ENCODE data around the gene DBF4. TPM values are rescaled to one million over a fixed set of nuclear protein-coding genes. Genes with fewer than 3 reads are reported as not detected.
A peak's percentile ranks its signal among the peaks of the same experiment; 100 is the strongest.
"Not testable (repeated sequence)": the region's sequence is repeated elsewhere in the genome, so short reads cannot be mapped to it uniquely, and the experiment has no call there.

The DBF4 gene
- total RNA-seq, 1 experiment from 2014 or later, result 48.8 TPM

- peak overlapping the region; percentile 65 to 71 for H3K4me3 ChIP-seq (ENCODE audit: low read depth in 2 of 2, low read length in 2 of 2)
- no peaks in the 10 kb centered on the region for H3K4me1 ChIP-seq (ENCODE audit: control insufficient read depth, insufficient read depth, low read length)
- H3K27me3 ChIP-seq (ENCODE audit: control insufficient read depth, insufficient read depth, low read length), result peaks cover 4% of the 10 kb centered on the region; the same call in 1 of the 2 replicates
- BruUV-seq (replicated peaks), result no TSS peak
- H3K9me3 ChIP-seq (ENCODE audit: control insufficient read depth, insufficient read depth, low read depth, low read length), result no peaks in the 10 kb centered on the region
- ChIA-PET CTCF (no interaction called here), POLR2A (no interaction called here)
- ATAC-seq, result no peak
- H3K36me3 ChIP-seq (ENCODE audit: control insufficient read depth, insufficient read depth, low read length), result no peaks in the 10 kb centered on the region
- no peak for DNase-seq (ENCODE audit: low read depth, low spot score)
- in situ Hi-C loops (cut with HindIII; ENCODE audit: low pct_unique_long_range_greater_than_20kb, low sequenced_read_pairs), result no loop called here
- H3K27ac ChIP-seq (ENCODE audit: low read length), result no peak overlapping the region
- intact Hi-C loops (cut with micrococcal nuclease; ENCODE audit: unreplicated experiment), result no loop called here
- TF ChIP-seq TCF7L2 (IDR thresholded peaks at IDR 0.05; ENCODE audit: low read depth, low read length) (no peak), SIN3A (IDR thresholded peaks at IDR 0.05; ENCODE audit: borderline replicate concordance, insufficient read depth, low read depth, low read length) (no peak)
These were observed 59.1 kb downstream of the DBF4 start for GRCh38 chr7:87935384-87935706.

- intact Hi-C loops (cut with micrococcal nuclease; ENCODE audit: unreplicated experiment), result no loop called here
- no peaks in the 10 kb centered on the region for H3K4me1 ChIP-seq (ENCODE audit: control insufficient read depth, insufficient read depth, low read length)
- no peak overlapping the region for H3K27ac ChIP-seq (ENCODE audit: low read length)
- H3K27me3 ChIP-seq (ENCODE audit: control insufficient read depth, insufficient read depth, low read length), result no peaks in the 10 kb centered on the region
- no TSS peak for BruUV-seq (replicated peaks)
- in situ Hi-C loops (cut with HindIII; ENCODE audit: low pct_unique_long_range_greater_than_20kb, low sequenced_read_pairs), result no loop called here
- ChIA-PET POLR2A (no interaction called here), CTCF (no interaction called here)
- no peak for DNase-seq (ENCODE audit: low read depth, low spot score)
- no peak overlapping the region for H3K4me3 ChIP-seq (ENCODE audit: low read depth in 2 of 2, low read length in 2 of 2)
- TF ChIP-seq TCF7L2 (IDR thresholded peaks at IDR 0.05; ENCODE audit: low read depth, low read length), result no peak
- no peak for TF ChIP-seq REST (IDR thresholded peaks at IDR 0.05; ENCODE audit: insufficient read depth in 1 of 2, low read depth in 2 of 2, low read length in 1 of 2)
- TF ChIP-seq POLR2AphosphoS5 (IDR thresholded peaks at IDR 0.05; ENCODE audit: low read depth, low read length), result no peak
- TF ChIP-seq, protein P1, sequence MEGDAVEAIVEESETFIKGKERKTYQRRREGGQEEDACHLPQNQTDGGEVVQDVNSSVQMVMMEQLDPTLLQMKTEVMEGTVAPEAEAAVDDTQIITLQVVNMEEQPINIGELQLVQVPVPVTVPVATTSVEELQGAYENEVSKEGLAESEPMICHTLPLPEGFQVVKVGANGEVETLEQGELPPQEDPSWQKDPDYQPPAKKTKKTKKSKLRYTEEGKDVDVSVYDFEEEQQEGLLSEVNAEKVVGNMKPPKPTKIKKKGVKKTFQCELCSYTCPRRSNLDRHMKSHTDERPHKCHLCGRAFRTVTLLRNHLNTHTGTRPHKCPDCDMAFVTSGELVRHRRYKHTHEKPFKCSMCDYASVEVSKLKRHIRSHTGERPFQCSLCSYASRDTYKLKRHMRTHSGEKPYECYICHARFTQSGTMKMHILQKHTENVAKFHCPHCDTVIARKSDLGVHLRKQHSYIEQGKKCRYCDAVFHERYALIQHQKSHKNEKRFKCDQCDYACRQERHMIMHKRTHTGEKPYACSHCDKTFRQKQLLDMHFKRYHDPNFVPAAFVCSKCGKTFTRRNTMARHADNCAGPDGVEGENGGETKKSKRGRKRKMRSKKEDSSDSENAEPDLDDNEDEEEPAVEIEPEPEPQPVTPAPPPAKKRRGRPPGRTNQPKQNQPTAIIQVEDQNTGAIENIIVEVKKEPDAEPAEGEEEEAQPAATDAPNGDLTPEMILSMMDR (IDR thresholded peaks at IDR 0.05), result no peak
- H3K9me3 ChIP-seq (ENCODE audit: control insufficient read depth, insufficient read depth, low read depth, low read length), result no peaks in the 10 kb centered on the region
- no peaks in the 10 kb centered on the region for H3K36me3 ChIP-seq (ENCODE audit: control insufficient read depth, insufficient read depth, low read length)
- no peak for ATAC-seq
These were observed 64.8 kb downstream of the DBF4 start for GRCh38 chr7:87941138-87941537.

DNA sequence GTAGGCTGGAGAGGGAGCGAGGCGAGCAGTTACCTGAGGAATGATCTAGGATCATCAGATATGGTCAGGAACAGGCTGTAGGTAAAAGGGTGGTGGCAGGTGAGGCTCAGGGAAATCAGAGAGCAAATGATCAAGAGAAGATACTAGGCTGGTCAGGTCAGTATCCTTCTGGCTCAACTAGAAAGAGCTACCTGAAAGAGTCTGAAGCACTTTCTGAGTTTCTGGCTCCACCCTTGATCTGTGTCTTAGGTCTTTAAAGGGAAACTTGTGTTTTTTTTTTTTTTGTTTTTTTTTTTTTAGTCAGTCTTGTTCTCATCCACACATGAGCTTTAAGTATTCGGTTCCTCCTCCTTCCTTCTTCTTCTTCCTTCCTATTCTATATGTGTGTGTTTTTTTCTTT, 68.3 kb downstream of the DBF4 start:
- H3K4me1 ChIP-seq (ENCODE audit: control insufficient read depth, insufficient read depth, low read length), result no peaks in the 10 kb centered on the region
- no peak overlapping the region for H3K4me3 ChIP-seq (ENCODE audit: low read depth in 2 of 2, low read length in 2 of 2)
- H3K9me3 ChIP-seq (ENCODE audit: control insufficient read depth, insufficient read depth, low read depth, low read length), result no peaks in the 10 kb centered on the region
- POLR2A ChIA-PET, result no interaction called here
- no TSS peak for BruUV-seq (replicated peaks)
- H3K27me3 ChIP-seq (ENCODE audit: control insufficient read depth, insufficient read depth, low read length), result no peaks in the 10 kb centered on the region
- intact Hi-C loops (cut with micrococcal nuclease; ENCODE audit: unreplicated experiment) (no loop called here), in situ Hi-C loops (cut with HindIII; ENCODE audit: low pct_unique_long_range_greater_than_20kb, low sequenced_read_pairs) (no loop called here)
- DNase-seq (ENCODE audit: low read depth, low spot score) (no peak), ATAC-seq (no peak)
- no peak overlapping the region for H3K27ac ChIP-seq (ENCODE audit: low read length)
- TF ChIP-seq, protein P1 (IDR thresholded peaks at IDR 0.05), result no peak
- TF ChIP-seq SIN3A (IDR thresholded peaks at IDR 0.05; ENCODE audit: borderline replicate concordance, insufficient read depth, low read depth, low read length) (no peak), POLR2AphosphoS5 (IDR thresholded peaks at IDR 0.05; ENCODE audit: low read depth, low read length) (no peak), TCF7L2 (IDR thresholded peaks at IDR 0.05; ENCODE audit: low read depth, low read length) (no peak), REST (IDR thresholded peaks at IDR 0.05; ENCODE audit: insufficient read depth in 1 of 2, low read depth in 2 of 2, low read length in 1 of 2) (no peak)
- CTCF ChIA-PET, result no interaction called here
- no peaks in the 10 kb centered on the region for H3K36me3 ChIP-seq (ENCODE audit: control insufficient read depth, insufficient read depth, low read length)

DNA sequence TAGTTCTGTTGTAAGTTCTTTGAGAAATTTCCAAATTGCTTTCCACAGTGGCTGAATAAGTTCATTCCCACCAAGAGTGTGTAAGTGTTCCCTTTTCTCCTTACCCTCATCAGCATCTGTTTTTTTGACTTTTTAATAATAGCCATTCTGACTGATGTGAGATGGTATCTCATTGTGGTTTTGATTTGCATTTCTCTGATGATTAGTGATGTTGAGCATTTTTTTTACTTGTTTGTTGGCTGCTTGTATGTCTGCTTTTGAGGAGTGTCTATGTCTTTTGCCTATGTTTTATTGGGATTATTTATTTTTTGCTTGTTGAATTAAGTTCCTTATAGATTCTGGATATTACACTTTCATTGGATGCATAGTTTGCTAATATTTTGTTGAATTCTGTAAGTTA, 69.6 kb downstream of the DBF4 start:
- ATAC-seq, result not testable (repeated sequence)

More for the DNA sequence above, 69.6 kb downstream of the DBF4 start:
- POLR2A ChIA-PET; DNase-seq (ENCODE audit: low read depth, low spot score); H3K27ac ChIP-seq (ENCODE audit: low read length); H3K4me3 ChIP-seq (ENCODE audit: low read depth in 2 of 2, low read length in 2 of 2); H3K9me3 ChIP-seq (ENCODE audit: control insufficient read depth, insufficient read depth, low read depth, low read length); H3K4me1 ChIP-seq (ENCODE audit: control insufficient read depth, insufficient read depth, low read length); H3K27me3 ChIP-seq (ENCODE audit: control insufficient read depth, insufficient read depth, low read length); H3K36me3 ChIP-seq (ENCODE audit: control insufficient read depth, insufficient read depth, low read length); intact Hi-C loops (cut with micrococcal nuclease; ENCODE audit: unreplicated experiment); in situ Hi-C loops (cut with HindIII; ENCODE audit: low pct_unique_long_range_greater_than_20kb, low sequenced_read_pairs); CTCF ChIA-PET; BruUV-seq (replicated peaks): not testable (repeated sequence)
